Smooth muscle cell (in vitro differentiated cells): Measurements from ENCODE around the gene TMEM176B. TPM values are rescaled to one million over a fixed set of nuclear protein-coding genes. Genes with fewer than 3 reads are reported as not detected.

Experiments
- DNase-seq: peaks from one replicate; lab custom pipeline; 2025; ENCODE audit not compliant: unreplicated experiment; lab: John Stamatoyannopoulos, UW
- H2AFZ ChIP-seq: fragments of 200-600 bp; sonication (generic); 2 replicates; pipeline ENCODE4 v1.6.0; 2016; ENCODE audit warnings: antibody characterized with exemption, low read depth, mild to moderate bottlenecking
- H3F3A ChIP-seq: fragments of 200-600 bp; sonication (generic); 2 replicates; pipeline ENCODE4 v1.6.0; 2017; ENCODE audit warnings: antibody characterized with exemption, low read depth
- H3K27ac ChIP-seq: fragments of 200-600 bp; sonication (generic); 2 replicates; pipeline ENCODE4 v1.5.1; 2016; ENCODE audit warnings: low read depth, mild to moderate bottlenecking
- H3K27me3 ChIP-seq: fragments of 200-600 bp; sonication (generic); 2 replicates; pipeline ENCODE4 v1.6.1; 2016; ENCODE audit warnings: low read depth, mild to moderate bottlenecking
- H3K36me3 ChIP-seq: fragments of 200-600 bp; sonication (generic); 2 replicates; pipeline ENCODE4 v1.5.1; 2016; ENCODE audit warnings: low read depth
- H3K4me1 ChIP-seq: fragments of 200-600 bp; sonication (generic); 2 replicates; pipeline ENCODE4 v1.5.1; 2016; ENCODE audit warnings: low read depth
- H3K4me2 ChIP-seq: fragments of 200-600 bp; sonication (generic); 2 replicates; pipeline ENCODE4 v1.6.0; 2016; ENCODE audit warnings: mild to moderate bottlenecking
- H3K4me3 ChIP-seq: fragments of 200-600 bp; sonication (generic); 2 replicates; pipeline ENCODE4 v1.5.1; 2016; ENCODE audit warnings: mild to moderate bottlenecking
- H3K79me2 ChIP-seq: fragments of 200-600 bp; sonication (generic); 2 replicates; pipeline ENCODE4 v1.6.0; 2016; ENCODE audit warnings: low read depth, mild to moderate bottlenecking
- H3K9ac ChIP-seq: fragments of 200-600 bp; sonication (generic); 2 replicates; pipeline ENCODE4 v1.6.0; 2016; ENCODE audit warnings: low read depth
- H3K9me3 ChIP-seq: fragments of 200-600 bp; sonication (generic); replicated peaks from 2 replicates; pipeline ENCODE4 v1.5.1; 2016; ENCODE audit warnings: low read depth
- H4K20me1 ChIP-seq: fragments of 200-600 bp; sonication (generic); 2 replicates; pipeline ENCODE4 v1.6.0; 2016; ENCODE audit warnings: low read depth
- CTCF ChIP-seq: fragments of 200-600 bp; sonication (generic); IDR thresholded peaks from 2 replicates; pipeline ENCODE4 v1.5.1; 2017; ENCODE audit warnings: borderline replicate concordance, mild to moderate bottlenecking, antibody characterized with exemption; ENCODE audit not compliant: insufficient read depth, poor library complexity, severe bottlenecking
- WGBS: methylation state at CpG from one replicate; pipeline ENCODE4 v1.1.7; 2016; ENCODE audit warnings: low lambda C conversion rate; 5-methylcytosine and 5-hydroxymethylcytosine counted together
- polyA plus RNA-seq: library from polyadenylated mRNA; unstranded; fragments of >200 nt; fragmentation: Nextera tagmentation; extraction: Ambion mirVana; gene quantifications from 2 replicates; pipeline ENCODE4 v1.2.1, GENCODE V29; 2016
- total RNA-seq: library from RNA; depleted of rRNA; stranded (reverse); fragments of >200 nt; gene quantifications from 2 replicates; pipeline ENCODE4 v1.2.3, GENCODE V29; 2014

TMEM176B gene
- total and polyA plus RNA-seq, 2 experiments from 2014 or later: 52.8 to 108 TPM

GRCh38 chr7:150781961-150782360 is 18.2 kb downstream of the TMEM176B start:
- no peaks in the 10 kb centered on the region for H3K36me3 ChIP-seq
- WGBS: 73% methylated on average over 2 of the region's 2 CpGs
- no peak for TF ChIP-seq CTCF
- H3K9ac ChIP-seq: no peak overlapping the region
- DNase-seq: no peak
- H3F3A ChIP-seq: no peaks in the 10 kb centered on the region
- H3K4me1 ChIP-seq: peaks cover 13% of the 10 kb centered on the region
- H3K4me3 ChIP-seq: no peak overlapping the region
- no peaks in the 10 kb centered on the region for H3K9me3 ChIP-seq
- H2AFZ ChIP-seq: no peak overlapping the region
- H4K20me1 ChIP-seq: no peaks in the 10 kb centered on the region
- no peak overlapping the region for H3K4me2 ChIP-seq
- H3K27me3 ChIP-seq: peaks cover 4% of the 10 kb centered on the region
- H3K79me2 ChIP-seq: no peaks in the 10 kb centered on the region
- peak overlapping the region; percentile 42 for H3K27ac ChIP-seq

- no peaks in the 10 kb centered on the region for H3K36me3 ChIP-seq
- no peak for DNase-seq
These were observed 19.1 kb downstream of the TMEM176B start for GRCh38 chr7:150781103-150781502.

GRCh38 chr7:150780292-150780691 is 19.9 kb downstream of the TMEM176B start:
- H3K36me3 ChIP-seq: no peaks in the 10 kb centered on the region
- peaks cover 6% of the 10 kb centered on the region for H3K27me3 ChIP-seq
- no peaks in the 10 kb centered on the region for H3K9me3 ChIP-seq
- H3K4me2 ChIP-seq: peak overlapping the region; percentile 33
- H2AFZ ChIP-seq: no peak overlapping the region
- H3F3A ChIP-seq: no peaks in the 10 kb centered on the region
- no peak for TF ChIP-seq CTCF
- H3K9ac ChIP-seq: no peak overlapping the region
- no peak for DNase-seq
- no peaks in the 10 kb centered on the region for H4K20me1 ChIP-seq
- peaks cover 11% of the 10 kb centered on the region for H3K4me1 ChIP-seq
- no peaks in the 10 kb centered on the region for H3K79me2 ChIP-seq
- H3K27ac ChIP-seq: peak overlapping the region; percentile 42
- H3K4me3 ChIP-seq: no peak overlapping the region
- WGBS: 83% methylated on average over 3 of the region's 3 CpGs

More at GRCh38 chr7:150781103-150781502, 19.1 kb downstream of the TMEM176B start:
- no peaks in the 10 kb centered on the region for H3K79me2 ChIP-seq
- H3K9me3 ChIP-seq: no peaks in the 10 kb centered on the region
- no peak overlapping the region for H3K9ac ChIP-seq
- no peak overlapping the region for H2AFZ ChIP-seq
- no peak for TF ChIP-seq CTCF
- peak overlapping the region; percentile 42 for H3K27ac ChIP-seq
- no peaks in the 10 kb centered on the region for H4K20me1 ChIP-seq
- peaks cover 6% of the 10 kb centered on the region for H3K27me3 ChIP-seq
- no peaks in the 10 kb centered on the region for H3F3A ChIP-seq
- H3K4me3 ChIP-seq: no peak overlapping the region
- H3K4me2 ChIP-seq: peak overlapping the region; percentile 33
- 33% methylated on average over 3 of the region's 3 CpGs for WGBS
- peaks cover 13% of the 10 kb centered on the region for H3K4me1 ChIP-seq

- H3K27ac ChIP-seq: no peak overlapping the region
- H3K27me3 ChIP-seq: peaks cover 6% of the 10 kb centered on the region
- no peaks in the 10 kb centered on the region for H3F3A ChIP-seq
- 12% methylated on average over 12 of the region's 12 CpGs for WGBS
- H2AFZ ChIP-seq: no peak overlapping the region
- no peaks in the 10 kb centered on the region for H3K79me2 ChIP-seq
- peak; percentile 90 for TF ChIP-seq CTCF
- H4K20me1 ChIP-seq: no peaks in the 10 kb centered on the region
- no peaks in the 10 kb centered on the region for H3K9me3 ChIP-seq
- H3K36me3 ChIP-seq: no peaks in the 10 kb centered on the region
- H3K9ac ChIP-seq: no peak overlapping the region
- peak overlapping the region; percentile 34 for H3K4me2 ChIP-seq
- no peak overlapping the region for H3K4me3 ChIP-seq
- H3K4me1 ChIP-seq: no peaks in the 10 kb centered on the region
- DNase-seq: peak; percentile 61
These were observed 21.3 kb downstream of the TMEM176B start for GRCh38 chr7:150778738-150779301.
